Measurements from ENCODE around the gene SYMPK. TPM values are rescaled to one million over a fixed set of nuclear protein-coding genes. Genes with fewer than 3 reads are reported as not detected.

SYMPK gene
- total RNA-seq, 2 experiments from 2014 or later: 63.3 to 65.0 TPM

- peak; percentile 97 for TF ChIP-seq CTCF (IDR thresholded peaks at IDR 0.05)
- DNase-seq (peak; percentile 82 to 95 (median 90)), ATAC-seq (ENCODE audit: poor library complexity) (peak; percentile 75)
- CTCF ChIA-PET: interaction anchor here (0.5 to 7.2 kb wide), 21 partner anchors 10 to 1456 kb away, joined by 3 to 172 read pairs (median 5); partner anchors contain the start of genes CCDC61, DMPK, DMWD and FBXO46
- no peaks in the 10 kb centered on the region for H3K36me3 ChIP-seq (ENCODE audit: insufficient read depth, low read length)
- H3K9me3 Mint-ChIP-seq: no peaks in the 10 kb centered on the region
- H3K4me3 Mint-ChIP-seq: peak overlapping the region; percentile 89
- peaks cover 5% of the 10 kb centered on the region for H3K27me3 Mint-ChIP-seq
- peaks cover 3% of the 10 kb centered on the region for H3K36me3 Mint-ChIP-seq (ENCODE audit: low read depth)
- intact Hi-C loops (cut with DNase I, micrococcal nuclease): loop anchor here (1.0 to 10.0 kb wide), 6 partner anchors 9 to 247 kb away; partner anchors contain the start of gene MEIOSIN (in 1 of the 2)
- POLR2A ChIA-PET: interaction anchor here (0.9 to 3.4 kb wide), 13 partner anchors 9 to 303 kb away, joined by 3 to 52 read pairs (median 6); partner anchors contain the start of genes DMPK, DMWD, FBXO46 and FOSB
- peaks cover 0 to 15% of the 10 kb centered on the region in 2 experiments for H3K9me3 ChIP-seq (ENCODE audit: control insufficient read depth in 1 of 2, insufficient read depth in 1 of 2, low read length in 2 of 2)
- H3K4me1 Mint-ChIP-seq (ENCODE audit: low read depth): peaks cover 25% of the 10 kb centered on the region
- H3K27me3 ChIP-seq (ENCODE audit: control insufficient read depth in 1 of 2, insufficient read depth in 2 of 2, low read length in 2 of 2): peaks cover 12 to 22% of the 10 kb centered on the region in 2 experiments
- peak overlapping the region in 1 of 2 donors; percentile 52 for H3K27ac ChIP-seq (ENCODE audit: low read depth in 1 of 2, low read length in 2 of 2)
- peak overlapping the region; percentile 87 for H3K27ac Mint-ChIP-seq
- peaks cover 35% of the 10 kb centered on the region for H3K4me1 ChIP-seq (ENCODE audit: insufficient read depth, low read length)
- H3K4me3 ChIP-seq (ENCODE audit: low read length): peak overlapping the region; percentile 79
These were observed 92.5 kb downstream of the SYMPK start for GRCh38 chr19:45770192-45771101.

GRCh38 chr19:45769821-45770191 lies 93.1 kb downstream of the SYMPK start:
- DNase-seq (peak in 8 of 14 experiments; percentile 38 to 87 (median 44)), ATAC-seq (ENCODE audit: poor library complexity) (peak; percentile 58)
- H3K36me3 Mint-ChIP-seq (ENCODE audit: low read depth): peaks cover 3% of the 10 kb centered on the region
- peaks cover 10% of the 10 kb centered on the region for H3K27me3 Mint-ChIP-seq
- peak overlapping the region; percentile 89 for H3K4me3 Mint-ChIP-seq
- H3K27ac Mint-ChIP-seq: peak overlapping the region; percentile 87
- H3K4me1 ChIP-seq (ENCODE audit: insufficient read depth, low read length): peaks cover 35% of the 10 kb centered on the region
- no peaks in the 10 kb centered on the region for H3K36me3 ChIP-seq (ENCODE audit: insufficient read depth, low read length)
- ChIA-PET CTCF (interaction anchor here (0.7 to 7.2 kb wide), 20 partner anchors 10 to 1574 kb away, joined by 3 to 172 read pairs (median 6); partner anchors contain the start of genes CCDC61, DMPK, DMWD and FBXO46), POLR2A (interaction anchor here (0.9 to 3.4 kb wide), 19 partner anchors 9 to 302 kb away, joined by 3 to 52 read pairs (median 5); partner anchors contain the start of genes DMPK, DMWD, FBXO46 and FOSB)
- H3K9me3 Mint-ChIP-seq: no peaks in the 10 kb centered on the region
- peaks cover 0 to 15% of the 10 kb centered on the region in 2 experiments for H3K9me3 ChIP-seq (ENCODE audit: control insufficient read depth in 1 of 2, insufficient read depth in 1 of 2, low read length in 2 of 2)
- peaks cover 16 to 26% of the 10 kb centered on the region in 2 experiments for H3K27me3 ChIP-seq (ENCODE audit: control insufficient read depth in 1 of 2, insufficient read depth in 2 of 2, low read length in 2 of 2)
- peaks cover 25% of the 10 kb centered on the region for H3K4me1 Mint-ChIP-seq (ENCODE audit: low read depth)
- intact Hi-C loops (cut with DNase I, micrococcal nuclease): loop anchor here (1.0 to 10.0 kb wide), 7 partner anchors 9 to 247 kb away; partner anchors contain the start of genes FBXO46 (in 1 of the 2) and MEIOSIN (in 1 of the 2)
- peak overlapping the region; percentile 52 to 56 for H3K27ac ChIP-seq (ENCODE audit: low read depth in 1 of 2, low read length in 2 of 2)
- peak overlapping the region; percentile 79 for H3K4me3 ChIP-seq (ENCODE audit: low read length)
- TF ChIP-seq CTCF (IDR thresholded peaks at IDR 0.05): no peak
